Neural progenitor cell (in vitro differentiated cells): ENCODE data around the gene KRTAP10-9.

Experiments
- EZH2 ChIP-seq: fragments of 200-600 bp; sonication (generic); IDR thresholded peaks from 2 replicates; pipeline ENCODE4 v1.6.1; 2017; ENCODE audit warnings: antibody characterized with exemption, mild to moderate bottlenecking, moderate library complexity
- EZH2phosphoT487 ChIP-seq: fragments of 200-600 bp; sonication (generic); IDR thresholded peaks from 2 replicates; pipeline ENCODE4 v1.6.1; 2017; ENCODE audit warnings: antibody characterized with exemption
- TF ChIP-seq, protein P1 (sequence below): fragments of 200-600 bp; sonication (generic); IDR thresholded peaks from 2 replicates; pipeline ENCODE4 v1.5.1; 2017; ENCODE audit warnings: antibody characterized with exemption, mild to moderate bottlenecking

DNA sequence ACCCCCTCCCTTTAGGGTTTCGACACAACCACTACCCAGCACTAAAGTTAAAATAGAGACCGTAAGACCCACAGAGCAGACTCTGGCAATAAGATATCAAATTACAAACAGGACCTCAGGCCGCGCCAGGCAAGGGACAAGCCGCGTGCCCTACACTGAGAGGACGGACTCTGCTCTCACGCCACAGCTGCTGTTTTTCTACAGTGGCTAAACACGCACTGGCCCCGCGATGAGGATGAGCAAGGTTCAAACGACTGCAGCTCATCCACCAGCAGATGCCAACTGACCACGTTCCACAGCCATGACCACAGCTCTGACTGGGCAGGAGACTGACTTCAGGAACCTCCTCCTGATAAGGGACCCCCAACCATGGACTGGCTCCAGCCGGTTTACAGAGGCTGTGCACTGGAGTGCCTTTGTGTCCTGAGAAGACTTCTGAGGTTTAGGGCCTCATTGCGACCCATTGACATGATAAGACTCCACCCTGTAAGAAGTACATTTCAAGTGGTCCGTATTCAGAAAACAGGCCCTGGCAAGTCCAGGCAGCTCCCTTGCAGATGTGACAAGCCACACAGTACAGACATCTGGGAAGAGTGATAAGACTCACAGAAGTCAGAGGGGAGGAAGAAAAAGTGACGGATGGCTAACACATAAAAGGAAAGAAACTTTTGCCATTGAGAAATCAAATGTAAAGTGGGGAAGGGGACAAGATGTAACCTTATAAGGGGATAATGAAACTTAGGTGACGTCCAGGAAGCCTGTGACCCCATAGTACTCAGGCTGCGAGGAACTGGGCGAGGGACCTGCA lies 33.1 kb upstream of the KRTAP10-9 start:
- no peak for TF ChIP-seq EZH2phosphoT487
- TF ChIP-seq, protein P1, sequence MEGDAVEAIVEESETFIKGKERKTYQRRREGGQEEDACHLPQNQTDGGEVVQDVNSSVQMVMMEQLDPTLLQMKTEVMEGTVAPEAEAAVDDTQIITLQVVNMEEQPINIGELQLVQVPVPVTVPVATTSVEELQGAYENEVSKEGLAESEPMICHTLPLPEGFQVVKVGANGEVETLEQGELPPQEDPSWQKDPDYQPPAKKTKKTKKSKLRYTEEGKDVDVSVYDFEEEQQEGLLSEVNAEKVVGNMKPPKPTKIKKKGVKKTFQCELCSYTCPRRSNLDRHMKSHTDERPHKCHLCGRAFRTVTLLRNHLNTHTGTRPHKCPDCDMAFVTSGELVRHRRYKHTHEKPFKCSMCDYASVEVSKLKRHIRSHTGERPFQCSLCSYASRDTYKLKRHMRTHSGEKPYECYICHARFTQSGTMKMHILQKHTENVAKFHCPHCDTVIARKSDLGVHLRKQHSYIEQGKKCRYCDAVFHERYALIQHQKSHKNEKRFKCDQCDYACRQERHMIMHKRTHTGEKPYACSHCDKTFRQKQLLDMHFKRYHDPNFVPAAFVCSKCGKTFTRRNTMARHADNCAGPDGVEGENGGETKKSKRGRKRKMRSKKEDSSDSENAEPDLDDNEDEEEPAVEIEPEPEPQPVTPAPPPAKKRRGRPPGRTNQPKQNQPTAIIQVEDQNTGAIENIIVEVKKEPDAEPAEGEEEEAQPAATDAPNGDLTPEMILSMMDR = no peak
- no peak for TF ChIP-seq EZH2
